ENCODE results near the gene REG4. TPM values are rescaled to one million over a fixed set of nuclear protein-coding genes. Genes with fewer than 3 reads are reported as not detected.

The REG4 gene
- total RNA-seq, 1 donor from 2014 or later, result 0.26 TPM

DNA sequence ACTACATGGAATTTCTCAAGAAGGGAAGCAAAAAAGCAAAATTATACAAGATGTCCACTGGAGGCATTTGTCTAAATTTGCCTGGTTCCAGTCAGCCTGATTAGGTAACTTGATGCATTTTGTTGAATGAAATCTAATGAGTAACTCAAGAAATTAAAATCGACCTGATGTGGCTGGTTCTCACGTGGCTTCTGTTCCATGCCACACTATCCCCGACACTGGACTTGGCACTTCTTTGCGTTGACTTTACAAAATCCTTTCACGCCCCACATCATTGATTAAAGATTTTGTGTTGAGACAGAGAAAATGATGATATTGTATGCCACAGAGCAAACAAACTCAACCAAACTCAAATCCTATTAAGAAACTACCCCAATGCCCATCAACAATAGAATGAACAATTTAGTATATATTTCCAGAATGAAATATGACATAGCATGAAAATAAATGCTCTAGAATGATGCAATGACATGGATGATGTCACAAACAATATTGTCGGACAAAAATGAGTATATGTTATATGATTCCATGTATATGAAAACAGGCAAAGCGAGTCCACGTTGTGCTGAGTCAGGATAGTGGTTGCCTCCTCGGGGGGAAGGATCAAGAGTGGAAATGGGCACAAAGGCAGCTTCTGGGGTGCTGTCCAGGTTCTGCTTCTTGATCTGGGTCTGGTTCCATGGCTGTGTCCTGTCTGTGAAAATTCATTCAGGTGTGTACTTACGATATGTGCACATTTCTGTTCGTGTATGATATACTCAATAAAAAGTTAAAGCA, 29.6 kb downstream of the REG4 start:
- DNase-seq (ENCODE audit: low spot score), result no peak

DNA sequence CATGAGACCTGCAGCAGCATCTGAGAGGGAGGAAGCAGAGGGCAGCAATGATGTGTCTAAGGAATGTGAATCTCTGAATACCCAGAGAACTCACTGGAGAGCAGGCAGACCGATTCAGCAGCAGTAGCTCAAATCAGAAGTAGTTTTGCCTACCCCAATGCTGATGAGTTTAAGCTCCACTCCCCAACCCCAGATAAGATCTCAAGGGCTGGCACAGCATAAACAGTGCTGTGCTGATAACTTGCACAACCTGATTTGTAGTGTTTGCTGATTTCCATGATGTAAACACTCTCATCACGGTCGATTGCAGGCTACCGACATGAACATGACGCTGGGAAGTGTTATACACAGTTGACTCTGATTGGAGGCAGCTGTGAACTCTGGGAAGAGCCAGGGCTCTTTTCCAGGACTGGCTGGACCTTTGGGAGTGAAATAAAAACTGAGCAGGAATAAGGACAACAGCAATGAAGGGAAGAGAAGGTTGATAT, 31.3 kb downstream of the REG4 start:
- no peak for DNase-seq (ENCODE audit: low spot score)

- DNase-seq (ENCODE audit: low spot score), result no peak
Observed at GRCh38 chr1:119778886-119779560, 32.2 kb downstream of the REG4 start.

DNA sequence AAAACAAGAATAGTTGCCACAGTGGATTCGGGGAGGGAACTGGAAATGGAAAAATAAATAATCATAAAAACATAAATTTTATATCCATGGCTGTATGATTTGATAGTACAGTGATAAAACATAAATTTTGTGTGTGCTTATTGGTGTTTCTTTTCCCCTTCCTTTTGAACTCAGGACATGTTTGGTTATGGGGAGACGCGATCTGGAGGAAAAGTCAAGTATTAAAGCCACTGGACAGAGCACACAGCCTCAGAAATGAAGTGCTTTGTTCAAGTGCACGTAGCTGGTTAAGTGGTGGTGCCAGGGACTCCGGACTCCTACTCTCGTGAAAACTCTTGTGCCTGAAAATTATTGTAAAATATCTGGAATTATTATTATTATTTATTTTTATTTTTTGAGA, 32.9 kb downstream of the REG4 start:
- DNase-seq (ENCODE audit: low spot score), result no peak

DNA sequence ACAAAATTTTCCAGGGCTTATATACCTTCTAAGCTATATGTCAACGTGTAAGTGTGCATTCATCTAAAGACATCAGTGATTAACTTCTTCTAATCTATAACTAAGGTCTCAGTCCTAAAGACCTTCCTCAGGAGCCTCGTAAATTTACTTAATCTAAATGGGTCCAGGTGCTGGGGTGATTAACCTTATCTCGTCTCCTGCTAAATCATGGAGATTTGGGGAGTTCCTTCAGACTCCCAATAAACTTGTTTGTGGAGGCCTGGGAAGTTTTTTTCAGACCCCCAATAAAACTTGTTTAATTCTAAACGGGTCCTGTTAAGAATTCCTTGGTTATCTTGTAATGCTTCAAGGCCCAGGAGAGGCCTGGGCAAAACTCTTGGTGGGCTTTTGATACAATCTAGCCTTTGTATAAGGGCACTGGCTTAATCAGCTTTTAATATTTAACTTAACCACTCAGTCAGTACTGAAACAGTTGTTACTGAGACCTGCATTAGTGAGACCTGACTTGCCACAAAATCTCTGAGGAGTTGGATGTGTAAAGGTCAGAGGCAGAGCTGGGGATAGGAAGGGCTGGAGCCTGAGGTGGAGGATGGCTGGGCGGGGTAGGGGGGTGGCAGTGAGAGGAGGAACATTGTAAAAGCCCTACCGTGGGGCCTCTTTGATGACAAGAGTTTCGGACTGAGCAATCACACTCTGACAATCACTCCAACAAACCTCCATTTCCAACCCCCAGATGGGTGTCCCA, 36.3 kb downstream of the REG4 start:
- no peak for DNase-seq (ENCODE audit: low spot score)

GRCh38 chr1:119773711-119774241, 37.5 kb downstream of the REG4 start:
- no peak for DNase-seq (ENCODE audit: low spot score)

DNA sequence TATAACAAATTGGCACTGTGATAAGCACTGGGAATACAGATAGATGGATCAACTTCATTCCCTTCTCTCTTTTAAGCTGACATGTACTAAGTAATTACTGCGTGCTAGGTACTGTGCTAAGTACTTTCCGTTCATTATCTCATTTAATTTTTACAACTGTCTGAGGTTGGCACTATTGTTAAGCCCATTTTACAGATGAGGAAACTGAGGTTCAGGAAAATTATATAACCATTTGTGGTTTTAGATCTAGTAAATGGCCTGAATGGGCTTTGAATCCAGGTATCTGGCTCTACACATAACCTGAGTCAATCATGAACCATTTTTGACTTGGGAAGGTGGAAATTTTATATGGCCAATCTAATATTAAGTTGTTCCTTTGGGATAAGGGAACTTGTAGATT, 39.0 kb downstream of the REG4 start:
- no peak for DNase-seq (ENCODE audit: low spot score)

- DNase-seq (ENCODE audit: low spot score), result no peak
Observed at GRCh38 chr1:119771770-119772169, 39.5 kb downstream of the REG4 start.

DNA sequence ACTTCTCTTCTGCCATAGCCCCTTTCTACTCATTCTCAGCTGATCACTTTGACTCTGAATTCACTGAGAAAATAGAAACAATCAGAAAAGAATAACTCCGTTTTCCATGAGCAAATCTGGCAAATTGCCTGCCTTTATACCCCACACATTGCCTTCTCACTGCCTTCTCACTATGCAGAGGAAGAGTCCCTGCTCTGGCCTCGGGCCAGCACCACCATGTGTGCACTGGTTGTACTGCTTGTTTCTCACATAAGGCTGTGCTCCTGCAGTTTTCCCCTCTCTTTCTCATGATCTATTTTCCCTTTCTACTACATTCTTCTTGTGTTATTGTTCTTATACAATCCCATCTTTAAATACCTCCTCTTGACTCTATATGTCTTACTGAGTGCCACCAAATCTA, 40.2 kb downstream of the REG4 start:
- no peak for DNase-seq (ENCODE audit: low spot score)

GRCh38 chr1:119768778-119769177, 42.5 kb downstream of the REG4 start, which contains the start of gene HMGCS2:
TSS of gene HMGCS2 (minus strand) at chr1:119768905. CDS start at chr1:119768844, 61 bp downstream.
- DNase-seq (ENCODE audit: low spot score), result no peak

DNA sequence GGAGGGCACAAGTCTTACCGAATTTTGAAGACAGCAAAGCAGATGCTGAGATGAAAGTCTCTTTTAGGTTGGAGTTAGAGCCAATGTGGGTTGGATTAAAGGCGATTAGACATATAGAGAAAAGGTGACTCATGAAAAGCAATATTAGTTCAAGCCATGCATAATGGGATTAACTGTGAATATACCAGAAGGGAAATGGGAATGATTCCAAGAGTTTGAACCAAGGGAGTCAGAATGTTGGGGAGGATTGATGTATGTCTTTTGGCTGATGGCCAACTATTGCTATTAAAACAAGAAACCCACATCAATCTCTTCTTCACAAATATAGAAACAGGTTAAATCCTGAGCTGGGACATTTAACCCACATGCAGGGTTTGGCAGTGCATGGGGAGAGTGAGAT, 43.8 kb downstream of the REG4 start:
- DNase-seq (ENCODE audit: low spot score), result no peak

GRCh38 chr1:119766374-119766794, 44.9 kb downstream of the REG4 start:
- no peak for DNase-seq (ENCODE audit: low spot score)

GRCh38 chr1:119764220-119764619, 47.0 kb downstream of the REG4 start:
- DNase-seq (ENCODE audit: low spot score), result no peak

GRCh38 chr1:119762953-119763352, 48.3 kb downstream of the REG4 start:
- no peak for DNase-seq (ENCODE audit: low spot score)

- DNase-seq (ENCODE audit: low spot score), result no peak
Observed at GRCh38 chr1:119762409-119762808, 48.9 kb downstream of the REG4 start.

DNA sequence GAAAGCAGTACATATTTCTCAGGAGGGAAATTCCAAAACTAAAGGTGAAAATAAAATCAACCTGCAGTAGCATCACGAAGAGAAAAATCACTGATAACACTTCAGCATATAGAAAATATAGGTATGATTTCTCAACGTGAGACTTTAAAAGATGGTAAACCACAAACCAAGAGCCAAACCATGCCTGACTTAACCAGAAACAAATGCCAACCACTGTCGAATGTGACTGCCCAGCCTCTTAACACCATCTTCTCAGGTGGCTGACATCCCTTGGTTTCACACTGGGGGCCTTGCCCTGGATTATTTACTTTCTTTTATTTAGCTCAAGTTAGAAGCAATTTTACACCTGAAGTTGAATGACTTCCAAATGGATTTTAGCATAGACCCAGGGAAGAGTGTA, 52.7 kb downstream of the REG4 start:
- DNase-seq (ENCODE audit: low spot score), result no peak

DNA sequence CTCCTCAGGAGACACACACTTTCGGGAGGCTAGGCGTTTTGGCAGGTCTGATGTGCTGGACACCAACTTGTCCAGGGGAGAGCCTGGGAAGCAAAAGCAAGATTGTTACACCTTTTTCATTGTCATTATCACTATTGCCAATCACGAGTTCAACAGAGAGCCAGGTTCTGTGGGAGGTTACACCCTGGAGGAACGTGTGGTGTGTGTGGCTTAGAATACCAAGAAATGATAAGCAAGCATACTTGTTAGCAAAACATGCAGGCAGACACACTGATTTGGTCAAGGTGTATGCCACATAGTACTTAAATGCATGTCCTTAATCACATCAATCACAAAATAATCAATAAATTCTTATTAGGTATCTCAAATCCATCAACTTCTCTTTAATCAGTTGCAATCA, 58.7 kb downstream of the REG4 start:
- no peak for DNase-seq (ENCODE audit: low spot score)

DNA sequence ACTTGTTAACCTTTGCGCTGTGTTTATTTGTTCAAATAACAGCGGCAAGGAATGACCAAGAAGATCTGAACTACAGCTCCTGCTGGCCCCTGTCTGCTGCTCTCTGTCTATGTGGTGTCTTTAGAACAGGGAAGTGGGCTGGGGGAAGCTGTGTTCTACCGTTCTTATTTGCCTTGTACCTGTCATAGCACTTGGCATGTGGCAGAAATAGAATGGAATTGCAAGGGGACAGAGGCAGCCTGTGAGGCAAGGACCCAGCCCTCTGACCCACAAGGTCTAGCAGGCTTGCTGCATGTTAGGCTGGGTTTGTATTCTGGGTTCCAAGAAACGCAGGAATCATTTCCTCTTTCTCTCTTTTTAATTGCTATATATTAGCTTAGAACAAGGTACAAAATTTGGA, 63.2 kb downstream of the REG4 start:
- no peak for DNase-seq (ENCODE audit: low spot score)

- DNase-seq (ENCODE audit: low spot score), result no peak
Observed at GRCh38 chr1:119747451-119747850, 63.8 kb downstream of the REG4 start.

DNA sequence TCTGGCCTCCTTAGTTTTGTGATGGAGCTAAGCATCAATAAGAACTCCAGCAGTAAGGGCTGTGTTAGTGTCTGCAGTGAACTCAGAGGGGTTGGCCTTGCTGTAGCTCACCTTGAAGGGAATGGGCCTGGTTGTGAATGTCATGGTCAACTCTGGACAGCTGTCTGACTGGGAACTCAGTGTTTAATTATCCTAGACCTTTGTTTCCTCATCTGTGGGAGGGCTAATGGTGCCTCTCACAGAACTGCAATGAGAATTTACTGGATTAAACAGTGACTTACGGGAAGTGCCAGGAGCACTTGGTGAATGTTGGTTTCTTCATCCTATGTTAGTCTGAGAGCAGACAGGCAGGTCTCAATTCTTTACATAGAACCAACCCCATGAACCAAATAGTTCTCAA, 66.2 kb downstream of the REG4 start:
- no peak for DNase-seq (ENCODE audit: low spot score)

- no peak for DNase-seq (ENCODE audit: low spot score)
Observed at GRCh38 chr1:119744598-119744942, 66.7 kb downstream of the REG4 start.

Data from mesenteric fat pad (tissue), 1 donor.